Endothelial cell of umbilical vein (primary cell): ENCODE data around the gene PIWIL4. TPM values are rescaled to one million over a fixed set of nuclear protein-coding genes. Genes with fewer than 3 reads are reported as not detected.

Experiments used
- polyA plus RNA-seq, 4 experiments: library from polyadenylated mRNA; depleted of rRNA in 3 of 4; stranded (reverse) in 3 of 4; unstranded in 1 of 4; fragments of >200 nt; gene quantifications; 2 replicates each; pipeline versions ENCODE4 v1.2.1 to v1.2.3, GENCODE V29; 2011 to 2012; ENCODE audit warnings: missing spikeins in 1 of 4
- total RNA-seq: library from RNA; stranded (reverse); gene quantifications from 2 replicates; pipeline ENCODE4 v1.2.3, GENCODE V29; 2021

PIWIL4 gene
- total and polyA plus RNA-seq, 2 donors (not counting 3 experiments of a cell fraction or from before 2014, with no cell fraction given) = 0.55 to 0.64 TPM

Other genes with a start within 250 kb of the PIWIL4 start
- not detected in 2 replicates for gene GPR83, start 165.9 kb upstream of the PIWIL4 start, total RNA-seq
- gene GPR83, start 165.9 kb upstream of the PIWIL4 start, polyA plus RNA-seq = 0.05 and 0.07 TPM in 2 replicates
- gene MRE11, start 73.5 kb upstream of the PIWIL4 start, total RNA-seq = 22.0 and 25.3 TPM in 2 replicates
- 3.0 and 4.5 TPM in 2 replicates for gene MRE11, start 73.5 kb upstream of the PIWIL4 start, polyA plus RNA-seq
- 7.6 and 8.0 TPM in 2 replicates for gene ANKRD49, start 73.4 kb upstream of the PIWIL4 start, total RNA-seq
- 6.0 and 7.4 TPM in 2 replicates for gene ANKRD49, start 73.4 kb upstream of the PIWIL4 start, polyA plus RNA-seq
- not detected in 2 replicates for gene C11orf97, start 54.9 kb upstream of the PIWIL4 start, total RNA-seq
- gene C11orf97, start 54.9 kb upstream of the PIWIL4 start, polyA plus RNA-seq = not detected in 2 replicates
- 4.4 and 5.3 TPM in 2 replicates for gene FUT4, start 23.4 kb upstream of the PIWIL4 start, total RNA-seq
- gene FUT4, start 23.4 kb upstream of the PIWIL4 start, polyA plus RNA-seq = 2.4 and 2.5 TPM in 2 replicates
- 37.8 and 41.8 TPM in 2 replicates for gene AMOTL1, start 201.0 kb downstream of the PIWIL4 start, total RNA-seq
- gene AMOTL1, start 201.0 kb downstream of the PIWIL4 start, polyA plus RNA-seq = 11.3 and 12.5 TPM in 2 replicates